Stimulated activated naive B cell treated with anti-CD40 and anti-IgM and Interleukin-4, amounts not matched to agents 10 μg/mL and 1 μg/mL and 100 μg/mL, for 72 hours (primary cell): ENCODE measurements around the gene NAP1L4.

ENCODE experiments used
- ATAC-seq, 2 donors: fragments of 150-1000 bp; cut with Tn5 transposase; replicated peaks; 2 replicates each; pipeline ENCODE4 v1.10.0; 2021; ENCODE audit warnings: moderate library complexity in 1 of 2
- DNase-seq: peaks from one replicate; pipeline ENCODE4 v3.0.0; 2021
- H3K27ac Mint-ChIP-seq: one replicate; pipeline ENCODE4 v1.8.0; 2022; ENCODE audit warnings: mild to moderate bottlenecking, mixed read lengths
- H3K27me3 Mint-ChIP-seq, 2 donors: one replicate each; pipeline ENCODE4 v1.8.0; 2022; ENCODE audit warnings: mixed read lengths in 2 of 2
- H3K36me3 Mint-ChIP-seq, 2 donors: one replicate each; pipeline ENCODE4 v1.8.0; 2022; ENCODE audit warnings: mixed read lengths in 2 of 2, mild to moderate bottlenecking in 1 of 2
- H3K4me1 Mint-ChIP-seq, 2 donors: one replicate each; pipeline ENCODE4 v1.8.0; 2022; ENCODE audit warnings: mixed read lengths in 2 of 2, mild to moderate bottlenecking in 1 of 2
- H3K4me3 Mint-ChIP-seq, 2 donors: one replicate each; pipeline ENCODE4 v1.8.0; 2022; ENCODE audit warnings: mild to moderate bottlenecking in 2 of 2, mixed read lengths in 2 of 2, moderate library complexity in 1 of 2
- H3K9me3 Mint-ChIP-seq, 2 donors: one replicate each; pipeline ENCODE4 v1.8.0; 2022; ENCODE audit warnings: mixed read lengths in 2 of 2, mild to moderate bottlenecking in 1 of 2

The NAP1L4 gene

DNA sequence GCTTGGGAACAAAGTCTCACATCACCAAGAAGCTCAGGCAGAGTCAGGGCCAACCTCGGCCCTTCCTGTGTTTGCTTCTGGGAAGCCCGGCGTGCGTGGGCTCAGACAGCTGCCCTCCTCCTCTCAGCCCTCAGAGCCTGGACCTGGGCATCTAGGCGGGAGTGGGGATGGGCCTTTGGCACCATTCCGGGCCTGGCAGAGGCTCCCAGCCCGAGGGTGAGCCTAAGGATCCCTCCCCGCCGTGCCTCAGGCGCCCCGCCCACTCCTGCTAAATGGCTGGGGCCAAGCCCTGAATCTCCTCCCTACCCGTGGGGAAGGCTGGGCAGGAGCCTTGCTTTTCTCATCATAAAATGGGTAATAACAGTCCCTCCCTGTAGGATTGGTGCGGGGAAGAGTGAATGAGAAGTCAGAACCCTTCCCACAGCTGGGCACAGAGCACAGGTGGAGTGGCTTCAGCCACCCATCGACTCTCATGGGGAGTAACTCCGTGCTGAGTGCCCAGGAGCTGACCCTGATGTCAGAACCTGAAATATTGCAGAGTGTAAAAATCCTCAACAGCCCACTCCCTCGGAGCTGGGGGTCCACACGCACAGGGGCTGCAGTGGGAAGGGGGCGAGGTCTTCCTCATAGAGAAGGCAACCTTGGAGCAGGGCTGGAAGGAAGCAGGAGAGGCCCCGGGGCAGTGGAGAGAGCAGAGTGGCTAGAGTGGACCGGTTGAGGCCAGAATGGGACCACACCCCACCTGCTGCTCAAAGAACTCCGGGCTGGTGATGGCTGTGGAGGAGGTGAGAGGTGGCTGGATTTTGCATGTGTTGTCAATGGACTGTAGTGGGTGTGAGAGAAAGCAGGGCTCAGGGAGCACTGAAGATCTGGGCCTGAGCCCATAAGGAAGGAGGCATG lies 87.7 kb downstream of the NAP1L4 start:
- no peak overlapping the region for H3K27ac Mint-ChIP-seq
- ATAC-seq (no peak), DNase-seq (no peak)
- peaks cover 0 to 35% of the 10 kb centered on the region in 2 donors for H3K27me3 Mint-ChIP-seq
- H3K4me3 Mint-ChIP-seq, result no peak overlapping the region
- H3K4me1 Mint-ChIP-seq, result peaks cover 13 to 21% of the 10 kb centered on the region in 2 donors
- H3K36me3 Mint-ChIP-seq, result peaks cover 4 to 21% of the 10 kb centered on the region in 2 donors
- H3K9me3 Mint-ChIP-seq, result peaks cover 4 to 5% of the 10 kb centered on the region in 2 donors

DNA sequence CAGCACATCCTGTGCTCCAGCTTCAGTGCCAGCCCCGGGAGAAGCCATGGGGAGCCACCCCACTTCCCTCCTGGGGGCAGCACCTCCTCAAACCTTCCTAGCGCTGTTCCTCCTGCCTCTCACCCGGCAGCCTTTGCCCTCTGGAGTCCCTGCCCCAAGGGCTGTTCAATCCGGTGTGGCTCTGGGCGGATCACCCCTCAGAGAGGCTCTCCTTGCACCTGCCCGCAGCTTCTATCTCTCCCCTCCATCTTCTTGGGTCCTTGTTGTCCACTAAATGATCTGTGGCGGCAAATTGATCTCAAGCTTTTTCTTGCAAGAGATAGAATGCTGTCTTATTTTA lies 88.5 kb downstream of the NAP1L4 start:
- Mint-ChIP-seq H3K27me3 (peaks cover 0 to 43% of the 10 kb centered on the region in 2 donors), H3K9me3 (peaks cover 4 to 5% of the 10 kb centered on the region in 2 donors), H3K27ac (no peak overlapping the region), H3K4me3 (peak overlapping the region in 1 of 2 donors; percentile 26), H3K4me1 (peaks cover 19 to 29% of the 10 kb centered on the region in 2 donors), H3K36me3 (peaks cover 4 to 21% of the 10 kb centered on the region in 2 donors)
- DNase-seq (no peak), ATAC-seq (no peak)

DNA sequence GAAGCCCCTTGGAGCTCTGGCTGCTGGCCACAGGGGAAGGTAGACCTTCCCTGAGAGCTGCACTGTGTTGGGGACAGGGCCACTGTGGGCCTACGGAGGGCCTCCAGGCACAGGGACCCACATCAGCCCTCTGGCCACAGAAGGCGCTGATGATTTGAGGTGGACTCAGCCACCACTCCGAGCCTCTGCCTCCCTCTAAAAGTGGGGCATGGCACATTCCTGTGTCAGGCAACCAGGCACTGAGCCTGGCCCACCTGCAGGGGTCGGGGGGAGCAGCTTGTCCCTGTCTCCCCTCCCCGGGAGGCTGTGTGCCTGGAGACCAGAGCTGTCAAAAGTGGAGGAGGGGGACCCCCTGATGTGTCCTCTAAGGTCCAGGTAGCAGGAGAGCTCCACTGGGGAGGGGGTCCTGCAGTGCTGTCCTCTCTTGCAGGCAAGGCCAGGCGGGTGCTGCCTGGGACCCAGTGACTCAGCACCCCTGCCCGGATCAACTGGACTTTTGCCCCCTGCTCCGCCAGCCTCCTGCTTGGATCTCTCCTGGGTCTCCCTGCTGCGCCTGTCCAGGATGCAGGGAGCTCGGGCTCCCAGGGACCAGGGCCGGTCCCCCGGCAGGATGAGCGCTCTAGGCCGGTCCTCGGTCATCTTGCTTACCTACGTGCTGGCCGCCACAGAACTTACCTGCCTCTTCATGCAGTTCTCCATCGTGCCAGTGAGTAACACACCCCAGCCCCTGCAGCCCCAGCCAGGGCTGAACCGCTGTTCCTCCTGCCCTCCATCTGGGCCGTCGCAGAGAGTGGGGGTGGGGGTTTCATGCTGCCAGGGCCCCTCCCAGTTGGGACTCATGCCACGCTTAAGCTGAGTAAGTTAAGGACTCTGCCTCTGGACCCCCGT lies 89.1 kb downstream of the NAP1L4 start:
- peaks cover 25 to 34% of the 10 kb centered on the region in 2 donors for H3K4me1 Mint-ChIP-seq
- H3K9me3 Mint-ChIP-seq, result peaks cover 4 to 5% of the 10 kb centered on the region in 2 donors
- H3K27me3 Mint-ChIP-seq, result peaks cover 0 to 49% of the 10 kb centered on the region in 2 donors

DNA sequence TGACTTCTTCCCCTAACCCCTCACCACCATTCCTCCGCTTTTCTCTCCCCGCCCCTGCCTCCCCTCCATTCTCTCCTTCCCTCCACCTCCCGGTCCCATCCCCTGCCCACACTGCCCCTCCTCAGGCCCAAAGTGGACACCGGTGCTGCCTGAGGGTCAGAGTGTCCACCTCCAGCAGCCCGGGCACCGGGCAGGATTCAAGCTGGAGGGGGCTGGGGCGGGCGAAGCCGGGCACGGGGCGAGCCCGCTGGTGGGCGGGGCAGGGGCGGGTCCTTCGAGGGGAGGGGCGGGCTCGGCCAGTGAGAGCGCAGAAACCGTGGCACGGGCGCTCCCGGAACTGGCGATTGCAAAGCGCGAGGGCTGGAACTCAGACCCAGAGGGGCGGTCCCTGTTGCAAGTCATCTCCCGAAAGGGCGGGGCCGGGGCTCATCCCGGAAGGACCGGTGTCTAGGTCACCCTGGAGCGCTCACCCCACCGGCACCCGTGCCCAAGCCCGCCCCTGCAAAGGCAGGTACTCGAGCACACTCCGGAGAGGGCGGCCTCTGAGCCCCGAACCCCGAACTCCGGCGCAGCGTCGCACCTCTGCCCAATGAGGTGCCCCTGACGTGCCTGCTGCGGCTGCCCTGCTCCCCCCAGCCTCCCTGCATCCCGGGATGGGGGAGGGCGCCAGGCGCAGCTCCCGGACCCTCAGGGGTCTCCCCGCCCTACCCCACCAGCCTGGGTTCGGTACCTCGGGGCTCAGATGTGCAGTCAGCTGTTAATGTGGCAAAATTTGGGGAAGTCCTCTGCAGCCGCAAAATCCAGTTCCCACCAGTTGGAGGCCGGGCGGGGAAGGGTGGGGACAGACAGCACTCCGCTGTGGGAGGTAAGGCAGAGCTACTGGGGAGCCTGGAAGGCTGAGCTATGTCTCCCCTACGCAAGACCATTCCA lies 90.0 kb downstream of the NAP1L4 start:
- peaks cover 4 to 5% of the 10 kb centered on the region in 2 donors for H3K9me3 Mint-ChIP-seq
- peaks cover 0 to 47% of the 10 kb centered on the region in 2 donors for H3K27me3 Mint-ChIP-seq
- peak; percentile 92 for ATAC-seq
- peak; percentile 91 for DNase-seq
- H3K36me3 Mint-ChIP-seq, result peaks cover 4 to 21% of the 10 kb centered on the region in 2 donors
- peak overlapping the region; percentile 75 for H3K4me3 Mint-ChIP-seq
- peaks cover 26 to 34% of the 10 kb centered on the region in 2 donors for H3K4me1 Mint-ChIP-seq
- peak overlapping the region; percentile 49 for H3K27ac Mint-ChIP-seq

More for the DNA sequence above, 89.1 kb downstream of the NAP1L4 start:
- DNase-seq, result no peak
- Mint-ChIP-seq H3K36me3 (peaks cover 4 to 21% of the 10 kb centered on the region in 2 donors), H3K27ac (peak overlapping the region; percentile 49), H3K4me3 (peak overlapping the region; percentile 75)
- no peak for ATAC-seq

DNA sequence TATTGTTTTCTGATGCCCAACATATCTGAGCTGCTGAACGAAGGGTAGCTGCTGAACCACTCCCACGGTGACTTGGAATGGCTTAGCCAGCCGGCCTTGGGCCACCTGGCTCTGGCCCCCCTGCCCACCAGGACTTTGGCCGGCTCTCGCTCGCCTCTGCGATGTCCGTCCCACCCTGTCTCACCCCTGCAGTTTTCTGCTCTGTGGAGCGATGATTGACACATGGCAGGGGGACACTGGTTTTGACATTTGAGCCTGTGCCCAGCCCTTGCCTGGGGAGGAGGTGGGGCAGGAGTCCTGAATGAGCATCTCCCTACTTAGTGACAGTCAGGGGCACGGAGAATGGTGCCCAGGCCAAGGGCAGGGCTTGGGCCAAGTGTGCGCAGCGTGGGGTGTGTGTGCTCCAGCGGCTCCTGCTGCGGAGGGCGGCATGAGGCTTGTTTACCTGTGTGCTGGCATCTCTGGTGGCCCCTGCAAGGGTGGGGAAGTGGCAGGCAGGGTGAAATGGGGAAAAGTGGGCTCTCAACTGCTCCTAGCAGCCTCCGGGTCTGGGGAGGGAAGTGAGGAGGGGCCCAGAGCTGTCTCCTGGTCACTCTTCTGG lies 90.8 kb downstream of the NAP1L4 start:
- peaks cover 4 to 5% of the 10 kb centered on the region in 2 donors for H3K9me3 Mint-ChIP-seq
- H3K36me3 Mint-ChIP-seq, result peaks cover 4 to 16% of the 10 kb centered on the region in 2 donors
- no peak for DNase-seq
- H3K4me3 Mint-ChIP-seq, result peak overlapping the region; percentile 75
- ATAC-seq, result no peak
- H3K4me1 Mint-ChIP-seq, result peaks cover 26 to 34% of the 10 kb centered on the region in 2 donors
- H3K27ac Mint-ChIP-seq, result no peak overlapping the region
- peaks cover 0 to 55% of the 10 kb centered on the region in 2 donors for H3K27me3 Mint-ChIP-seq

DNA sequence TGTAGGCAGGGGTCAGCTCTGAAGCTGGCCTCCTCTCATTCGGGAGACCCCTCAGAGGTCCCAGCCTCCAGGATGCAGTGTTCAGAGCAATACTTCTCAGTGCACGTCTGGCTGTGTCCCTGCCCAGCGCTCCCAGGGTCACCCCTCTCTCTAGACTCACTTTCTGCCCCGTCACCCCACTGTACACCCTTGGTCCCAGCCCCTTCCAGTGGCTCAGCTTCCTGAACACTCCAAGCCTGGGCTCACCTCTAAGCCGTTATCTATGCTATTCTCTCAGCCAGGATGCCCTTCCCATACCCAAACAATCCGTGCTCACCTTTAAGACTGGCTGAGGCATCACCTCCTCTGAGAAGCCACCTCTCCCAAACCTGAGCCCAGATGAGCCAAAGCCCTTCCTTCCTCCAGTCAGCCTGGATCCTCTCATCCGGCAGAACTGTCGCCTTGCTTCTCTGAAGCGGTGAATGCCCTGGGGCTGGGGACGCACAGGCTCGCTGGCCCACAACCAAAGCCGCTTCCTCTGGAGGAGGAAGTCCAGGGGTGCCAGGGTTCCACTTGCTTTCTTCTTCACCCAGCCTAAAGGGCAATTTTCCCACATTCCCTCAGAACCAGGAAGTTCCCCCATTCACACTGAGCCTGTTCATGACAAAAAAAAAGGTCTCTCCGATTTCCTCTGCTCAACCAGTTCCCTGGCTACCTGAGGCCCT lies 92.9 kb downstream of the NAP1L4 start:
- Mint-ChIP-seq H3K4me3 (no peak overlapping the region), H3K36me3 (no peaks in the 10 kb centered on the region), H3K27ac (peak overlapping the region; percentile 76), H3K4me1 (peaks cover 24 to 34% of the 10 kb centered on the region in 2 donors), H3K9me3 (no peaks in the 10 kb centered on the region), H3K27me3 (peaks cover 0 to 46% of the 10 kb centered on the region in 2 donors)
- no peak for DNase-seq
- ATAC-seq, result no peak

DNA sequence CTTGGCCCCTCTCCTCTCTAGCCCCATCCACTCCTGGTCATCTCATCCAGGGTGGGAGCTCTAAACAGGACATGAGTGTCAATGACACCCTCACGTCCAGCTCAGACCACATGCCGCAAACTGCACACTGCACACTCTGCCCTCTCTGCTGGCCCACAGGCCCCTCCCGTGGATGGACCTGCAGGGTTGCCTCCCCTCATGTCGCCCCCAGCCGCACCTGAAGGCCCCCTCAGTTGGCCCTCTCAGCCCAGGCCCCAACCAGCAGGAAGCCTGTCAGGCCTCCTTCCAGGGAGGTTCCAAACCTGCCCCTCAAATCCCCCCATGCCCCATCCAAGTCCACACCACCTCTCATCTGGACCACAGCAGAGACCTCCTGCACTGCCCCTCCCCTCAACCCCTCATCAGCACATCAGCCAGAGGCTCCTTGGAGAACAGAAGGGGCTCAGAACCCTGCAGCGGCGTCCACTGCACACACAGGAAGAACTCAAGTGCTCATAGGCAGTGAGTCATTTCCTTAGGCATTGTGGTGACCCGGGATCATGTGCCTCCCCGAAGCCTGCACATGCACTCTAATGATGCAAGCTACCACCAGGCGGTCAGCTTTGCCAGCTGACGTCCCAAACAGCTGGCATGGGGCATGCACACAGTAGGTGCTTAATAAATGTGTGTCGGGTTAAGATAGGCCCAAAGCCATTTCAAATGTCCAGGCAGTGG lies 93.6 kb downstream of the NAP1L4 start:
- H3K4me1 Mint-ChIP-seq, result peaks cover 21 to 30% of the 10 kb centered on the region in 2 donors
- H3K27ac Mint-ChIP-seq, result peak overlapping the region; percentile 72
- ATAC-seq (peak; percentile 52 to 54), DNase-seq (no peak)
- H3K27me3 Mint-ChIP-seq, result peaks cover 0 to 42% of the 10 kb centered on the region in 2 donors
- no peaks in the 10 kb centered on the region for H3K9me3 Mint-ChIP-seq
- H3K4me3 Mint-ChIP-seq, result no peak overlapping the region
- H3K36me3 Mint-ChIP-seq, result no peaks in the 10 kb centered on the region

DNA sequence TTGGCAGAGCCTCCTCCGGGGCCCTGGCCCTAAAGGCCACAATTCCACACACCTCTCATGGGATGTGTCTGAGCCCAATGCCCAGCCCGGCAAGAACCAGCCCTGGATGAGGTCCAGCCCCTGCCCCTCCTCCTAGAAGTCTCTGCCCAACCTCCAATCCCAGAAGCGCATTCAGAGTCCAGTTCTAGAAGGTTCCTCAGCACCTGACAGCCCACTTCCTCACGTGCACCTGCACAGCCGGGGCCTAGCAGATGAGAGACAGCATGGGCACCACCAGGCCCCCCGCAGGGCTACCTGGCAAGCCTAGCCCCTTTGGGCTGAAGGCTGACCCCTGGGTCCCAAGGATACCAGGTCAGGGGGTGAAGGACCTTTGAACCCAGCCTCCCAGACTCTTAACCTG lies 95.1 kb downstream of the NAP1L4 start:
- DNase-seq, result no peak
- H3K9me3 Mint-ChIP-seq, result no peaks in the 10 kb centered on the region
- ATAC-seq, result no peak
- H3K4me1 Mint-ChIP-seq, result peaks cover 26 to 37% of the 10 kb centered on the region in 2 donors
- peaks cover 0 to 40% of the 10 kb centered on the region in 2 donors for H3K27me3 Mint-ChIP-seq
- H3K4me3 Mint-ChIP-seq, result no peak overlapping the region
- H3K36me3 Mint-ChIP-seq, result no peaks in the 10 kb centered on the region
- no peak overlapping the region for H3K27ac Mint-ChIP-seq

DNA sequence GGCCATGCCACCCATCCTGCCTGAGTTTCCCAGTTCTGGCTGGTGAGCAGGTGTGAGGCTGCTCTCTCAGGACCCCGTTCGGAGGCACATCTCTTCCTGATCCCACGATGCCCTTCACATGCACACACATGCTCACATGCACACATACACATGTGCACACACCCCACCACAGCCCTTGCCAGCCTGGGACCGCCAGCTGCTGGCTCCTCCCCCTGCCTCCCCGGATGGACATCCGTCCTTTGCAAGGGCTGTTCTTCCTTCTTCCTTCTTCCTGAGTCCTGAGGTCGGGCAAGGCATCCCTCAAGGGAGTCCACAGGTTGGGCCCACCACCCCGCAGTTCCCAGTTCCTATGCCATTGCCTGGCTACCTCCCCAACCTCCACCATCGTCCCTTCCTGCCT lies 96.1 kb downstream of the NAP1L4 start:
- ATAC-seq, result no peak
- peaks cover 0 to 40% of the 10 kb centered on the region in 2 donors for H3K27me3 Mint-ChIP-seq
- DNase-seq, result no peak
- peaks cover 29 to 38% of the 10 kb centered on the region in 2 donors for H3K4me1 Mint-ChIP-seq
- H3K27ac Mint-ChIP-seq, result no peak overlapping the region
- H3K4me3 Mint-ChIP-seq, result no peak overlapping the region
- H3K36me3 Mint-ChIP-seq, result no peaks in the 10 kb centered on the region
- no peaks in the 10 kb centered on the region for H3K9me3 Mint-ChIP-seq
